Measurements from ENCODE around the gene SLC20A1. TPM values are rescaled to one million over a fixed set of nuclear protein-coding genes. Genes with fewer than 3 reads are reported as not detected.
A peak's percentile ranks its signal among the peaks of the same experiment; 100 is the strongest.

The SLC20A1 gene
- total RNA-seq, 1 experiment from 2014 or later = 154 TPM

DNA sequence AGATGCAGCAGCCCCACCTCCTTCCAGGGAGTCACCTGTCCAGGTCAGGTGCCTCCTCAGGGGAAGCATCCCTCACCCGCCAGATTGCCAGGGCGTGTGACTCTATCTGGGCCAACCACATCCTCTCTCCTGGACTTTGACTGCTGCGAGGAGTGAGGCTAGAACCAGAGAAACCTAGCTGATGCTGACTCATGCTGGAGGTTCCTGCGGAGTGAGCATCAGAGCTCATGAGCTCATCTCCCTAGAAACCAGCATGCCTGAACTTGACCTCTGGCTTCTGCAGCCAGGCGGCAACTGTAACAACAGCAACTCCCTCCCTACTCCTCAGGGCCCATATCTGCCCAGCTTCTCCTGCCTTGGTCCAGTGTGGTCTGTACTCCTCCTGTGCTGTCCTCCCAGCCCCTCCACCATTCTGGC lies 46.8 kb downstream of the SLC20A1 start (continued):
- no peak for TF ChIP-seq ZBTB33 (IDR thresholded peaks at IDR 0.05; ENCODE audit: extremely low read depth, insufficient replicate concordance, low read length)
- TF ChIP-seq JUND (IDR thresholded peaks at IDR 0.05) = peak; percentile 65
- TF ChIP-seq ATF3 (IDR thresholded peaks at IDR 0.05) = no peak
- TF ChIP-seq ZFX (IDR thresholded peaks at IDR 0.05) = no peak
- TF ChIP-seq SRF (IDR thresholded peaks at IDR 0.05; ENCODE audit: low read depth) = no peak
- TF ChIP-seq, protein P1, sequence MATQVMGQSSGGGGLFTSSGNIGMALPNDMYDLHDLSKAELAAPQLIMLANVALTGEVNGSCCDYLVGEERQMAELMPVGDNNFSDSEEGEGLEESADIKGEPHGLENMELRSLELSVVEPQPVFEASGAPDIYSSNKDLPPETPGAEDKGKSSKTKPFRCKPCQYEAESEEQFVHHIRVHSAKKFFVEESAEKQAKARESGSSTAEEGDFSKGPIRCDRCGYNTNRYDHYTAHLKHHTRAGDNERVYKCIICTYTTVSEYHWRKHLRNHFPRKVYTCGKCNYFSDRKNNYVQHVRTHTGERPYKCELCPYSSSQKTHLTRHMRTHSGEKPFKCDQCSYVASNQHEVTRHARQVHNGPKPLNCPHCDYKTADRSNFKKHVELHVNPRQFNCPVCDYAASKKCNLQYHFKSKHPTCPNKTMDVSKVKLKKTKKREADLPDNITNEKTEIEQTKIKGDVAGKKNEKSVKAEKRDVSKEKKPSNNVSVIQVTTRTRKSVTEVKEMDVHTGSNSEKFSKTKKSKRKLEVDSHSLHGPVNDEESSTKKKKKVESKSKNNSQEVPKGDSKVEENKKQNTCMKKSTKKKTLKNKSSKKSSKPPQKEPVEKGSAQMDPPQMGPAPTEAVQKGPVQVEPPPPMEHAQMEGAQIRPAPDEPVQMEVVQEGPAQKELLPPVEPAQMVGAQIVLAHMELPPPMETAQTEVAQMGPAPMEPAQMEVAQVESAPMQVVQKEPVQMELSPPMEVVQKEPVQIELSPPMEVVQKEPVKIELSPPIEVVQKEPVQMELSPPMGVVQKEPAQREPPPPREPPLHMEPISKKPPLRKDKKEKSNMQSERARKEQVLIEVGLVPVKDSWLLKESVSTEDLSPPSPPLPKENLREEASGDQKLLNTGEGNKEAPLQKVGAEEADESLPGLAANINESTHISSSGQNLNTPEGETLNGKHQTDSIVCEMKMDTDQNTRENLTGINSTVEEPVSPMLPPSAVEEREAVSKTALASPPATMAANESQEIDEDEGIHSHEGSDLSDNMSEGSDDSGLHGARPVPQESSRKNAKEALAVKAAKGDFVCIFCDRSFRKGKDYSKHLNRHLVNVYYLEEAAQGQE (IDR thresholded peaks at IDR 0.05; ENCODE audit: low read depth) = no peak
- peak; percentile 49 for TF ChIP-seq SP1 (IDR thresholded peaks at IDR 0.05; ENCODE audit: low read depth)
- no peak for TF ChIP-seq POLR2A (IDR thresholded peaks at IDR 0.05; ENCODE audit: borderline replicate concordance, extremely low read depth, insufficient read depth, insufficient read length)
- no peak for TF ChIP-seq EZH2phosphoT487 (IDR thresholded peaks at IDR 0.05; ENCODE audit: borderline replicate concordance)
- no peak for TF ChIP-seq SIN3A (IDR thresholded peaks at IDR 0.05; ENCODE audit: low read depth)
- TF ChIP-seq POLR2AphosphoS5 (IDR thresholded peaks at IDR 0.05; ENCODE audit: low read depth, low read length) = 0 out of 2 replicates have a peak, but pooled peaks have one; percentile 17
- peak; percentile 64 for TF ChIP-seq FOSL1 (IDR thresholded peaks at IDR 0.05; ENCODE audit: low read depth)
